ENCODE measurements around the gene PCDH8. TPM values are rescaled to one million over a fixed set of nuclear protein-coding genes. Genes with fewer than 3 reads are reported as not detected.
"Not testable (repeated sequence)": the region's sequence is repeated elsewhere in the genome, so short reads cannot be mapped to it uniquely, and the experiment has no call there.

PCDH8 gene
- polyA plus RNA-seq, 1 of the 3 experiments (the other 2 are of a cell fraction) = not detected

DNA sequence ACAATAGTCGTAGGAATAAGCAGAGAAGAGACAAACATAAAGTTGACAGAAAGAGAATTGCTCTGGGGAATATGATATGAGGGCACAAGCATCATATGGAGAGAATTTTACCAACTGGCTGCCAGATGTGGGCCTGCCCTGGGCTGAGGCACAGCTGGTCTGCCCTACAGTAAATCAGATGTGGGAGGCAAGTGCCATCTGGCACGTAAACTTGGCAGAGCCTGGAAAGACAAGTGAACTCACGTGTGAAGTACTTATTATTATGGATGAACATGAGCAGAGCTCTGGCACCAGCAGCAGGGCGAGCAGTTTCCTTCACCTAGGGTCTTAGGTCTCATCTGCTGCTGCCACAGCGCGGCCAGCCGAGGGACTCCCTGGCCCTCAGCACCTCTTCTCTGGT, 20.6 kb downstream of the PCDH8 start (continued):
- TF ChIP-seq, protein P1, sequence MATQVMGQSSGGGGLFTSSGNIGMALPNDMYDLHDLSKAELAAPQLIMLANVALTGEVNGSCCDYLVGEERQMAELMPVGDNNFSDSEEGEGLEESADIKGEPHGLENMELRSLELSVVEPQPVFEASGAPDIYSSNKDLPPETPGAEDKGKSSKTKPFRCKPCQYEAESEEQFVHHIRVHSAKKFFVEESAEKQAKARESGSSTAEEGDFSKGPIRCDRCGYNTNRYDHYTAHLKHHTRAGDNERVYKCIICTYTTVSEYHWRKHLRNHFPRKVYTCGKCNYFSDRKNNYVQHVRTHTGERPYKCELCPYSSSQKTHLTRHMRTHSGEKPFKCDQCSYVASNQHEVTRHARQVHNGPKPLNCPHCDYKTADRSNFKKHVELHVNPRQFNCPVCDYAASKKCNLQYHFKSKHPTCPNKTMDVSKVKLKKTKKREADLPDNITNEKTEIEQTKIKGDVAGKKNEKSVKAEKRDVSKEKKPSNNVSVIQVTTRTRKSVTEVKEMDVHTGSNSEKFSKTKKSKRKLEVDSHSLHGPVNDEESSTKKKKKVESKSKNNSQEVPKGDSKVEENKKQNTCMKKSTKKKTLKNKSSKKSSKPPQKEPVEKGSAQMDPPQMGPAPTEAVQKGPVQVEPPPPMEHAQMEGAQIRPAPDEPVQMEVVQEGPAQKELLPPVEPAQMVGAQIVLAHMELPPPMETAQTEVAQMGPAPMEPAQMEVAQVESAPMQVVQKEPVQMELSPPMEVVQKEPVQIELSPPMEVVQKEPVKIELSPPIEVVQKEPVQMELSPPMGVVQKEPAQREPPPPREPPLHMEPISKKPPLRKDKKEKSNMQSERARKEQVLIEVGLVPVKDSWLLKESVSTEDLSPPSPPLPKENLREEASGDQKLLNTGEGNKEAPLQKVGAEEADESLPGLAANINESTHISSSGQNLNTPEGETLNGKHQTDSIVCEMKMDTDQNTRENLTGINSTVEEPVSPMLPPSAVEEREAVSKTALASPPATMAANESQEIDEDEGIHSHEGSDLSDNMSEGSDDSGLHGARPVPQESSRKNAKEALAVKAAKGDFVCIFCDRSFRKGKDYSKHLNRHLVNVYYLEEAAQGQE (IDR thresholded peaks at IDR 0.05; ENCODE audit: low read depth, low read length) = no peak
- TF ChIP-seq GABPA (IDR thresholded peaks at IDR 0.05; ENCODE audit: low read depth) (no peak), ZBTB33 (IDR thresholded peaks at IDR 0.05; ENCODE audit: borderline replicate concordance, low read depth) (no peak), ELF1 (IDR thresholded peaks at IDR 0.05) (no peak), MXI1 (IDR thresholded peaks at IDR 0.05; ENCODE audit: low read depth, low read length) (no peak)
- TF ChIP-seq, protein P2, sequence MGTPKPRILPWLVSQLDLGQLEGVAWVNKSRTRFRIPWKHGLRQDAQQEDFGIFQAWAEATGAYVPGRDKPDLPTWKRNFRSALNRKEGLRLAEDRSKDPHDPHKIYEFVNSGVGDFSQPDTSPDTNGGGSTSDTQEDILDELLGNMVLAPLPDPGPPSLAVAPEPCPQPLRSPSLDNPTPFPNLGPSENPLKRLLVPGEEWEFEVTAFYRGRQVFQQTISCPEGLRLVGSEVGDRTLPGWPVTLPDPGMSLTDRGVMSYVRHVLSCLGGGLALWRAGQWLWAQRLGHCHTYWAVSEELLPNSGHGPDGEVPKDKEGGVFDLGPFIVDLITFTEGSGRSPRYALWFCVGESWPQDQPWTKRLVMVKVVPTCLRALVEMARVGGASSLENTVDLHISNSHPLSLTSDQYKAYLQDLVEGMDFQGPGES (IDR thresholded peaks at IDR 0.05; ENCODE audit: low read depth, low read length) = no peak

GRCh38 chr13:52817886-52818285, 30.6 kb downstream of the PCDH8 start:
- H3K9me3 ChIP-seq; DNase-seq; H3K4me2 ChIP-seq; H4K20me1 ChIP-seq (ENCODE audit: insufficient read depth); H3K4me3 ChIP-seq (ENCODE audit: low read depth in 2 of 2, low read length in 1 of 2); H2AFZ ChIP-seq (ENCODE audit: low read depth); H3K27ac ChIP-seq (ENCODE audit: low read depth in 2 of 2, low read length in 1 of 2); H3K9me2 ChIP-seq; POLR2A ChIA-PET; H3K36me3 ChIP-seq (replicated peaks in 1 of 2; ENCODE audit: control insufficient read depth in 1 of 2, insufficient read depth in 2 of 2, low read length in 1 of 2); H3F3A ChIP-seq (replicated peaks; ENCODE audit: insufficient read depth); H3K9ac ChIP-seq; H3K79me2 ChIP-seq (ENCODE audit: insufficient read depth); H3K4me1 ChIP-seq (ENCODE audit: control insufficient read depth in 1 of 2, insufficient read depth in 2 of 2, low read depth in 1 of 2, low read length in 1 of 2); H3K27me3 ChIP-seq (ENCODE audit: insufficient read depth): not testable (repeated sequence)
- no CpG with 5 or more reads among the region's 29 CpGs for WGBS (ENCODE audit: low lambda C conversion rate)
- CTCF ChIA-PET = interaction anchor here (1.0 kb wide), 1 partner anchor 67 kb away, joined by 3 read pairs; no protein-coding TSS in a partner anchor

GRCh38 chr13:52815330-52815729, 33.1 kb downstream of the PCDH8 start:
- Histone ChIP-seq H3K4me2 (no peak overlapping the region), H3K36me3 (replicated peaks in 1 of 2; ENCODE audit: control insufficient read depth in 1 of 2, insufficient read depth in 2 of 2, low read length in 1 of 2) (no peaks in the 10 kb centered on the region), H3K27ac (ENCODE audit: low read depth in 2 of 2, low read length in 1 of 2) (no peak overlapping the region), H3K4me1 (ENCODE audit: control insufficient read depth in 1 of 2, insufficient read depth in 2 of 2, low read depth in 1 of 2, low read length in 1 of 2) (no peaks in the 10 kb centered on the region), H3K79me2 (ENCODE audit: insufficient read depth) (no peaks in the 10 kb centered on the region), H3K27me3 (ENCODE audit: insufficient read depth) (no peaks in the 10 kb centered on the region), H3K9me3 (no peaks in the 10 kb centered on the region), H3K9ac (no peak overlapping the region), H3K9me2 (no peaks in the 10 kb centered on the region), H3F3A (replicated peaks; ENCODE audit: insufficient read depth) (no peaks in the 10 kb centered on the region), H4K20me1 (ENCODE audit: insufficient read depth) (no peaks in the 10 kb centered on the region), H3K4me3 (ENCODE audit: low read depth in 2 of 2, low read length in 1 of 2) (no peak overlapping the region), H2AFZ (ENCODE audit: low read depth) (no peak overlapping the region)
- 65% methylated on average over 4 of the region's 26 CpGs for WGBS (ENCODE audit: low lambda C conversion rate)
- POLR2A ChIA-PET = no interaction called here
- CTCF ChIA-PET = interaction anchor here (0.7 to 2.9 kb wide), 3 partner anchors 13 to 150 kb away, joined by 3 to 15 read pairs (median 8); no protein-coding TSS in a partner anchor
- TF ChIP-seq RCOR1 (IDR thresholded peaks at IDR 0.05; ENCODE audit: low read length) = no peak
- no peak for TF ChIP-seq RAD21 (IDR thresholded peaks at IDR 0.05; ENCODE audit: low read length)
- TF ChIP-seq JUND (IDR thresholded peaks at IDR 0.05) = no peak
- TF ChIP-seq USF1 (IDR thresholded peaks at IDR 0.05; ENCODE audit: borderline replicate concordance, low read depth) = no peak
- no peak for DNase-seq

Measured in SK-N-SH (cell line).